Nephron progenitor cell (in vitro differentiated cells): ENCODE results near the gene IDH2.
A peak's percentile ranks its signal among the peaks of the same experiment; 100 is the strongest.

Experiments used
- DNase-seq: peaks from one replicate; pipeline ENCODE4 v3.0.0; 2021
- H3K27ac Mint-ChIP-seq: 2 replicates; pipeline ENCODE4 v1.8.0; 2021; ENCODE audit warnings: mild to moderate bottlenecking, moderate library complexity, mixed read lengths
- H3K27me3 Mint-ChIP-seq: 2 replicates; pipeline ENCODE4 v1.8.0; 2021; ENCODE audit warnings: mild to moderate bottlenecking, low read depth, mixed read lengths; ENCODE audit not compliant: poor library complexity
- H3K36me3 Mint-ChIP-seq: 2 replicates; pipeline ENCODE4 v1.8.0; 2021; ENCODE audit warnings: low read depth, mixed read lengths
- H3K4me1 Mint-ChIP-seq: 2 replicates; pipeline ENCODE4 v1.8.0; 2021; ENCODE audit warnings: mixed read lengths
- H3K4me3 Mint-ChIP-seq: 2 replicates; pipeline ENCODE4 v1.8.0; 2021; ENCODE audit warnings: mild to moderate bottlenecking, moderate library complexity, mixed read lengths
- H3K9me3 Mint-ChIP-seq: 2 replicates; pipeline ENCODE4 v1.8.0; 2021; ENCODE audit warnings: mild to moderate bottlenecking, moderate library complexity, mixed read lengths
- CTCF ChIP-seq: fragments of 200-600 bp; sonication (generic); IDR thresholded peaks from 2 replicates; pipeline ENCODE4 v1.5.0; 2021; ENCODE audit warnings: antibody characterized with exemption

IDH2 gene

GRCh38 chr15:90083419-90083818 lies 18.8 kb downstream of the IDH2 start:
- H3K4me3 Mint-ChIP-seq: no peak overlapping the region
- peaks cover 5% of the 10 kb centered on the region for H3K4me1 Mint-ChIP-seq
- peaks cover 42% of the 10 kb centered on the region for H3K36me3 Mint-ChIP-seq
- no peak for TF ChIP-seq CTCF
- no peaks in the 10 kb centered on the region for H3K9me3 Mint-ChIP-seq
- DNase-seq: no peak
- no peaks in the 10 kb centered on the region for H3K27me3 Mint-ChIP-seq
- H3K27ac Mint-ChIP-seq: no peak overlapping the region

DNA sequence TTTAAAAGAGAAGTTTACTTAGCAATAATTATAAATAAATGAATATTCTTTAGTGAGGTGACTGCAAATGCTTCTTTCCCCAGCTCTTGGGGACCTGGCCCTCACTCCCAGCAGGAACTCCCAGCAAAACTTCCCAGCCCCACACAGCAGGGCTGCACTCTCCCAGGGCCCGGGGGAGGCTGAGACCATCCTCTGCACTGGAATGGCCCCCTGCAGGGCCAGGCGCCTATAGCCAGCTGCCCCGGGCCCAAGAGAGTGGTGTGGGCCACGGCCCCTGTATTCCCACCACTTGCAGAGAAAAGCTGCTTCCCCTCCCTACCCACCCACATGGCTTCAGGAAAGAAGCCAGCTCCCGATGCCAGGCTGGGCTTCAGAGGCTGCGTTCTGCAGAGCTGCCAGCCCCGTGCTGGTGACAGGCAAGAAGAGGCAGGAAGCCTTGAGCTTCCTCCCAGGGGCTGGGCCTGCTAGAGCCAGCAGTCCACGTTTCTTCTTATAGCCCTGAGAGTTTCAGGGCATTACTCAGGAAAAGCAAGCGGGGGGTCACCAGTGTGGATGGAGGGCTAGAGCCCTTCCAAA lies 20.0 kb downstream of the IDH2 start:
- Mint-ChIP-seq H3K4me3 (no peak overlapping the region), H3K4me1 (peaks cover 5% of the 10 kb centered on the region)

DNA sequence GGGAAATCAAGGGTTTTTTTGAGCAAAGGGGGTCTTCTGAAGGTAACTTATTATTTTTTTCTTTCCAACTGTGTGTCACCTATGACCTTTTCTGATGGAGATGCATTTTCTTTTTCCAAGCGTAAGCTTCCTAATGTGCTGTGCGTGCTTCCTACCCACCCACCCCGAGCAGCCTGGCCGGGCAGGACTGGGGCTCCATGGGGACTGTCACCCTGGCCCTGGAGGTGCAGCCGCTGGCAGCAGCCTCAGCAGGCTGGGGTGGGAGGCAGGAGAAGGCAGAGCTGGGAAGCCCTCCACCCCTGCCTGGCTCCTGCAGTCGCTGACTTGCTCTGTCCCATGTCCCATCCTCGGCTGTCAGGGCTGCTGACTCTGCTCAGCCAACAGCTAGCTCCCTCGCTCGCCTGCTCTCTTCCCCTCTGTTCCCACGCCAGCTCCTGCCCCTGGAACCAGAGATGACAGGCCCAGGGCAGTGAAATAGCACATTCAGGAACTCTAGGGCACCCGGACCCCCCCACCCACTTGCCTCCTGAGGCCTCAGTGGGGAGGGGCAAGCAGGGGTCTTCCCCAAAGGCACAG lies 21.4 kb downstream of the IDH2 start:
- peaks cover 29% of the 10 kb centered on the region for H3K36me3 Mint-ChIP-seq
- no peak for TF ChIP-seq CTCF
- H3K9me3 Mint-ChIP-seq: no peaks in the 10 kb centered on the region
- H3K27ac Mint-ChIP-seq: peak overlapping the region; percentile 42
- DNase-seq: no peak
- H3K4me3 Mint-ChIP-seq: no peak overlapping the region
- H3K4me1 Mint-ChIP-seq: peaks cover 8% of the 10 kb centered on the region
- no peaks in the 10 kb centered on the region for H3K27me3 Mint-ChIP-seq

More for the DNA sequence above, 20.0 kb downstream of the IDH2 start:
- Mint-ChIP-seq H3K27me3 (no peaks in the 10 kb centered on the region), H3K27ac (peak overlapping the region; percentile 36), H3K9me3 (no peaks in the 10 kb centered on the region), H3K36me3 (peaks cover 39% of the 10 kb centered on the region)
- no peak for TF ChIP-seq CTCF
- DNase-seq: no peak

DNA sequence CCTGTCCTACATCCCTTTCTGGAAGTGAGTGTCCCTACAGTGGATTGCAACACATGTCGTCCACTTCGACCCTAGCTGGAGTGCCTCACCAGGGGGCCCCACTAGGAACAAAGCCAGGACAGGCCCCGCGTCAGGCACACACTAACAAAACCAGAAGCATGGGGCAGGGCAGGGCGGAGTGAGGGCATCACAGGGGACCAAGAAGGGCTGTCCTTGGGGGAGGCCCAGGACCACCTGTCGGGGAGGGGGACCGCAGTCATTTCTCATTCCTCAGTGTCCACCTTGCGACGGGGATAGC lies 21.9 kb downstream of the IDH2 start:
- Mint-ChIP-seq H3K27me3 (no peaks in the 10 kb centered on the region), H3K9me3 (no peaks in the 10 kb centered on the region), H3K4me1 (peaks cover 11% of the 10 kb centered on the region), H3K36me3 (peaks cover 27% of the 10 kb centered on the region), H3K4me3 (no peak overlapping the region), H3K27ac (peak overlapping the region; percentile 64)
- no peak for DNase-seq
- no peak for TF ChIP-seq CTCF

DNA sequence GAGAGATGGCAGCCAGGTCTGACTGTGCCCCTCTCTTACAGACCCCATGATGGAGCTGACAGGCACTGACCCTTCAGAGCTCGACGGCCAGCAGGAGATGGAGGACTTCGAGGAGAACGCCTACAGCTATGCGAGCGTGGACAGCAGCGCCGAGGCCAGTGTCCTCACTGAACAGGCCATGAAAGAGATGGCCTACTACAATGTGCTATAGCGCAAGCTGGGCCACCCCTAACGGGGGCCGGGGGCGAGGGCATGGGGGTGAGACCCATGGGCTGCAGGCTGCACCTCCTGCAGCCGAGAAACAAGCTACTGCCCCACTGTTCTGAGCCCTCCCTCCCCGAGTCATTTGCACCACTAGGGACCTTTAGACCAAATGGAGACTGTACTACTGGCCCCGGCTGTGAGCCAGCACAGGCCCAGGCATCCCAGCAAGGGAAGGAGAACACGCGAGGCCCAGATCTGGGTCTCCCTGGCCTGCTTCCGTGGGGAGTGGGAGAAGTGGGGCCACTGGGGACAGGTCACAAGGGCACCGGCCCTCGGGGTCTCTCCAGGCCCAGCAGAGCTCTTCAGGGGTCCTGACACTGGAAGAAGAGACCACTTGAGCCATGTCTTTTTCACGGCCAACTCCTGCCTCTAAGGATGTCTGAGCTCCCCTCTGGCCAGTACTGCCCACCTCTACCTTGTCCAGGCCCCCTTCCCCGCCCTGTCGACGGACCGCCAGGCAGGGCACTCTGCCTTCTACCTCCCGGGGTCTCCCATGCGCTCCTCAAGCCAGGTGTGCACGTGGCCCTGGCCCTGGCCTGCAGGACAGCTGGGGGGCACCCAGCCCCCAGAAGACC lies 22.4 kb downstream of the IDH2 start:
- TF ChIP-seq CTCF: no peak
- Mint-ChIP-seq H3K27me3 (no peaks in the 10 kb centered on the region), H3K27ac (peak overlapping the region; percentile 59), H3K9me3 (no peaks in the 10 kb centered on the region), H3K4me3 (no peak overlapping the region), H3K36me3 (peaks cover 27% of the 10 kb centered on the region), H3K4me1 (peaks cover 11% of the 10 kb centered on the region)
- DNase-seq: no peak

DNA sequence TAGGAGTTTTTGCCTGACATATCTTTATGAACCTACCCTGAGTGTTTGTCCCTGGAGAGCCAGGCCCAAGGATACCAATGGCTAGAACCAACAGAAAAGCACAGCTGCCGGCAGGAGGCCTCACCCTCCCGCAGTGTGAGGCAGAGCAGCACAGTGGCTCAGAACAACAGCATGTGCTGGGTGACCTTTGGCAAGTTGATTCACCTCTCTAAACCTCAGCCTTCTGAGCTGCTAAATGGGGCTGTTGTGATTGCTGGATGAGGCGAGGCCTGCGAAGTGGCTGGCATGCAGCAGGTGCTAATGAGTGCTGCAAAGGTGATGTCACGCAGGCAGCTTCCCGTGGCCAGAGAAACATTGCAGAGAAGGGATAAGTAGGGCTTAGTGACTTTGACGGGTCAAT lies 23.3 kb downstream of the IDH2 start:
- no peaks in the 10 kb centered on the region for H3K27me3 Mint-ChIP-seq
- no peaks in the 10 kb centered on the region for H3K9me3 Mint-ChIP-seq
- DNase-seq: no peak
- TF ChIP-seq CTCF: no peak
- H3K4me3 Mint-ChIP-seq: no peak overlapping the region
- peaks cover 11% of the 10 kb centered on the region for H3K4me1 Mint-ChIP-seq
- no peak overlapping the region for H3K27ac Mint-ChIP-seq
- H3K36me3 Mint-ChIP-seq: peaks cover 26% of the 10 kb centered on the region
